ENCODE data around the gene DUOXA1. TPM values are rescaled to one million over a fixed set of nuclear protein-coding genes. Genes with fewer than 3 reads are reported as not detected.

DUOXA1 gene
- polyA plus RNA-seq, 1 donor (not counting 4 experiments of a cell fraction or from before 2014, with no cell fraction given), result 15.1 TPM

DNA sequence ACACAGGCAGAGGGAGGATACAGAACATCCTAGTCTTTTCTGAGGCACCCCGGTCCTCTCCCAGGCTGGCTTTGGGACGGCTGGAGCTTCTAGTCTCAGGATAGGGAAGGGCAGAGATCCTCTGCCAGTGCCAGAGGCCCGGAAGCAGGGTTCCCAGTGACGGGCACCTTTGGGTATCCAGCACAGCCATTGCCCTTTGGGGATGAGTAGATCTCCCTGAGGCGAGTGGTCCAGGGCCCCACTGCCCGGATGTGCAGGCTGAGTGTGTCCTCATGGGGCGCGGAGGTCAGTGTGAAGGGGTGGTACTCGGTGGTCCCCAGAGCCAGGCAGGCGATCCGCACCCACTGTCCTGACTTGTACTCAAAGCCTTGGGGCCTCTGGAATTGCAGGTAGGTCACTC lies 34.0 kb downstream of the DUOXA1 start:
- H3K27ac ChIP-seq (ENCODE audit: control insufficient read depth, insufficient read depth, low read length), result no peak overlapping the region
- H3K9me3 ChIP-seq (ENCODE audit: control insufficient read depth, low read depth, low read length), result no peaks in the 10 kb centered on the region
- TF ChIP-seq CTCF (optimal IDR thresholded peaks at IDR 0.05 in 1 of 3, IDR thresholded peaks at IDR 0.05 in 1 of 3, conservative IDR thresholded peaks at IDR 0.05 in 1 of 3; ENCODE audit: extremely low read depth in 1 of 3, insufficient read depth in 2 of 3, low read length in 3 of 3), result no peak
- TF ChIP-seq EZH2 (IDR thresholded peaks at IDR 0.05; ENCODE audit: low read length), result no peak
- H3K9ac ChIP-seq (ENCODE audit: control insufficient read depth, extremely low read depth, insufficient read depth, low read length), result no peak overlapping the region
- H2AFZ ChIP-seq (ENCODE audit: control insufficient read depth, low read length), result no peak overlapping the region
- H3K4me3 ChIP-seq (ENCODE audit: control insufficient read depth in 2 of 3, extremely low read depth in 1 of 3, insufficient read depth in 2 of 3, low read depth in 1 of 3, low read length in 3 of 3), result no peak overlapping the region
- H3K4me2 ChIP-seq (ENCODE audit: control insufficient read depth, extremely low read depth, insufficient read depth, low read depth, low read length), result no peak overlapping the region
- no peaks in the 10 kb centered on the region for H3K79me2 ChIP-seq (ENCODE audit: control insufficient read depth, insufficient read depth, low read length)
- H3K4me1 ChIP-seq (ENCODE audit: control insufficient read depth, extremely low read depth, insufficient read depth, low read length), result no peaks in the 10 kb centered on the region
- dilution Hi-C loops (cut with MboI; ENCODE audit: extremely low pct_ligation_motif_present, low sequenced_read_pairs), result no loop called here
- DNase-seq (ENCODE audit: low read depth, low spot score) (no peak), FAIRE-seq (no peak)
- H4K20me1 ChIP-seq (ENCODE audit: control insufficient read depth, extremely low read depth, insufficient read depth, low read length), result no peaks in the 10 kb centered on the region
- peaks cover 9% of the 10 kb centered on the region for H3K27me3 ChIP-seq (ENCODE audit: control insufficient read depth, extremely low read depth, insufficient read depth, low read length)
- H3K9me1 ChIP-seq (ENCODE audit: control insufficient read depth, extremely low read depth, insufficient read depth, low read length), result no peaks in the 10 kb centered on the region
- H3K36me3 ChIP-seq (ENCODE audit: control insufficient read depth in 2 of 2, extremely low read depth in 1 of 2, insufficient read depth in 2 of 2, low read length in 2 of 2), result no peaks in the 10 kb centered on the region

GRCh38 chr15:45094358-45094730 lies 35.3 kb downstream of the DUOXA1 start:
- dilution Hi-C loops (cut with MboI; ENCODE audit: extremely low pct_ligation_motif_present, low sequenced_read_pairs), result no loop called here
- Histone ChIP-seq H3K9me3 (ENCODE audit: control insufficient read depth, low read depth, low read length) (no peaks in the 10 kb centered on the region), H3K27ac (ENCODE audit: control insufficient read depth, insufficient read depth, low read length) (no peak overlapping the region), H3K79me2 (ENCODE audit: control insufficient read depth, insufficient read depth, low read length) (no peaks in the 10 kb centered on the region), H3K9me1 (ENCODE audit: control insufficient read depth, extremely low read depth, insufficient read depth, low read length) (no peaks in the 10 kb centered on the region), H3K36me3 (ENCODE audit: control insufficient read depth in 2 of 2, extremely low read depth in 1 of 2, insufficient read depth in 2 of 2, low read length in 2 of 2) (no peaks in the 10 kb centered on the region), H3K9ac (ENCODE audit: control insufficient read depth, extremely low read depth, insufficient read depth, low read length) (no peak overlapping the region), H4K20me1 (ENCODE audit: control insufficient read depth, extremely low read depth, insufficient read depth, low read length) (no peaks in the 10 kb centered on the region), H3K4me1 (ENCODE audit: control insufficient read depth, extremely low read depth, insufficient read depth, low read length) (no peaks in the 10 kb centered on the region), H2AFZ (ENCODE audit: control insufficient read depth, low read length) (no peak overlapping the region), H3K4me2 (ENCODE audit: control insufficient read depth, extremely low read depth, insufficient read depth, low read depth, low read length) (no peak overlapping the region), H3K4me3 (ENCODE audit: control insufficient read depth in 2 of 3, extremely low read depth in 1 of 3, insufficient read depth in 2 of 3, low read depth in 1 of 3, low read length in 3 of 3) (no peak overlapping the region), H3K27me3 (ENCODE audit: control insufficient read depth, extremely low read depth, insufficient read depth, low read length) (peaks cover 9% of the 10 kb centered on the region)
- DNase-seq (ENCODE audit: low read depth, low spot score) (no peak), FAIRE-seq (no peak)
- TF ChIP-seq CTCF (optimal IDR thresholded peaks at IDR 0.05 in 1 of 3, IDR thresholded peaks at IDR 0.05 in 1 of 3, conservative IDR thresholded peaks at IDR 0.05 in 1 of 3; ENCODE audit: extremely low read depth in 1 of 3, insufficient read depth in 2 of 3, low read length in 3 of 3) (no peak), EZH2 (IDR thresholded peaks at IDR 0.05; ENCODE audit: low read length) (no peak)

All from keratinocyte (primary cell).